Ishikawa (cell line): ENCODE data around the gene AP3B1.
A peak's percentile ranks its signal among the peaks of the same experiment; 100 is the strongest.

Source experiments
- CEBPB ChIP-seq: IDR thresholded peaks from 2 replicates; pipeline ENCODE4 v1.6.1; 2012
- CREB1 ChIP-seq: IDR thresholded peaks from 2 replicates; pipeline ENCODE4 v1.6.1; 2012; ENCODE audit warnings: low read depth
- EGR1 ChIP-seq: IDR thresholded peaks from 2 replicates; pipeline ENCODE4 v1.6.1; 2012
- EP300 ChIP-seq: IDR thresholded peaks from 2 replicates; pipeline ENCODE4 v1.6.1; 2012; ENCODE audit warnings: borderline replicate concordance
- FOXM1 ChIP-seq: IDR thresholded peaks from 2 replicates; pipeline ENCODE4 v1.6.1; 2012; ENCODE audit warnings: low read depth, borderline replicate concordance
- NFIC ChIP-seq: IDR thresholded peaks from 2 replicates; pipeline ENCODE4 v1.6.1; 2012
- RAD21 ChIP-seq: IDR thresholded peaks from 2 replicates; pipeline ENCODE4 v1.6.1; 2012; ENCODE audit warnings: low read depth
- TAF1 ChIP-seq: IDR thresholded peaks from 2 replicates; pipeline ENCODE4 v1.6.1; 2012; ENCODE audit warnings: low read depth, mild to moderate bottlenecking
- TCF12 ChIP-seq: IDR thresholded peaks from 2 replicates; pipeline ENCODE4 v1.6.1; 2012; ENCODE audit warnings: low read depth
- TEAD4 ChIP-seq: IDR thresholded peaks from 2 replicates; pipeline ENCODE4 v1.6.1; 2012
- YY1 ChIP-seq: IDR thresholded peaks from 2 replicates; pipeline ENCODE4 v1.6.1; 2012; ENCODE audit warnings: low read depth
- ZBTB7A ChIP-seq: IDR thresholded peaks from 2 replicates; pipeline ENCODE4 v1.6.1; 2012; ENCODE audit warnings: low read depth
- TF ChIP-seq, protein P1 (sequence below): IDR thresholded peaks from 2 replicates; pipeline ENCODE4 v1.6.1; 2012
- TF ChIP-seq, protein P2 (sequence below): IDR thresholded peaks from 2 replicates; pipeline ENCODE4 v1.6.1; 2012; ENCODE audit warnings: low read depth, mild to moderate bottlenecking

DNA sequence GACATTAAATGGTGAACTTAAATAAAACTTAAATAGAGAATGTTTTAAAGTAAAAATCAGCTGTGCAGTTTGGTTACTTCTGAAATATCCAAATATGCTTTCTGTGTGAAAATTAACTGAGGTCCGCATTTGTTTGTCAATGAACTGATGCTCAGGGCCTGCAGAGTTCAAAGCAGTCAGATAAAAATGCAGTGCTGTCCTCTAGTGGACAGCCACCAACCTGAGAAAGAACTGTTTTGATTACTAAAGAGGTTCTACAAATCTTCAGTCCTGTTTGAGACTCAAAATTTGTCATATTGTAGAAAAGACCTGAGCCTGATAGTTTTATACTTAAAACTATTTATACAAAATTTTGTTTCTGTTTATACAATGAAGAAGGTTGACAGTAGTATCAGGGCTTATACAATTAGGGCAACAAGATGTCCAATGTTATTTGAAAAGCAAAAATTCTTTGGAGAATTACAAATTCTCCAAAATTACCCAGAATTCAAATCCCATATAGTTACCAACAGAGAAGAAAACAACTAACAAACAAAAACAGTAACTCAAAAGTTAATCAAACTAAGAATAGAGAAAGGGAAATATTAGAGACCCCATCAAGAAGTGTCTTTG lies 286.0 kb downstream of the AP3B1 start:
- no peak for TF ChIP-seq CREB1
- TF ChIP-seq TAF1 = no peak
- no peak for TF ChIP-seq EGR1
- TF ChIP-seq, protein P1, sequence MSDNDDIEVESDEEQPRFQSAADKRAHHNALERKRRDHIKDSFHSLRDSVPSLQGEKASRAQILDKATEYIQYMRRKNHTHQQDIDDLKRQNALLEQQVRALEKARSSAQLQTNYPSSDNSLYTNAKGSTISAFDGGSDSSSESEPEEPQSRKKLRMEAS = no peak
- TF ChIP-seq EP300 = no peak
- no peak for TF ChIP-seq CEBPB
- TF ChIP-seq, protein P2, sequence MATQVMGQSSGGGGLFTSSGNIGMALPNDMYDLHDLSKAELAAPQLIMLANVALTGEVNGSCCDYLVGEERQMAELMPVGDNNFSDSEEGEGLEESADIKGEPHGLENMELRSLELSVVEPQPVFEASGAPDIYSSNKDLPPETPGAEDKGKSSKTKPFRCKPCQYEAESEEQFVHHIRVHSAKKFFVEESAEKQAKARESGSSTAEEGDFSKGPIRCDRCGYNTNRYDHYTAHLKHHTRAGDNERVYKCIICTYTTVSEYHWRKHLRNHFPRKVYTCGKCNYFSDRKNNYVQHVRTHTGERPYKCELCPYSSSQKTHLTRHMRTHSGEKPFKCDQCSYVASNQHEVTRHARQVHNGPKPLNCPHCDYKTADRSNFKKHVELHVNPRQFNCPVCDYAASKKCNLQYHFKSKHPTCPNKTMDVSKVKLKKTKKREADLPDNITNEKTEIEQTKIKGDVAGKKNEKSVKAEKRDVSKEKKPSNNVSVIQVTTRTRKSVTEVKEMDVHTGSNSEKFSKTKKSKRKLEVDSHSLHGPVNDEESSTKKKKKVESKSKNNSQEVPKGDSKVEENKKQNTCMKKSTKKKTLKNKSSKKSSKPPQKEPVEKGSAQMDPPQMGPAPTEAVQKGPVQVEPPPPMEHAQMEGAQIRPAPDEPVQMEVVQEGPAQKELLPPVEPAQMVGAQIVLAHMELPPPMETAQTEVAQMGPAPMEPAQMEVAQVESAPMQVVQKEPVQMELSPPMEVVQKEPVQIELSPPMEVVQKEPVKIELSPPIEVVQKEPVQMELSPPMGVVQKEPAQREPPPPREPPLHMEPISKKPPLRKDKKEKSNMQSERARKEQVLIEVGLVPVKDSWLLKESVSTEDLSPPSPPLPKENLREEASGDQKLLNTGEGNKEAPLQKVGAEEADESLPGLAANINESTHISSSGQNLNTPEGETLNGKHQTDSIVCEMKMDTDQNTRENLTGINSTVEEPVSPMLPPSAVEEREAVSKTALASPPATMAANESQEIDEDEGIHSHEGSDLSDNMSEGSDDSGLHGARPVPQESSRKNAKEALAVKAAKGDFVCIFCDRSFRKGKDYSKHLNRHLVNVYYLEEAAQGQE = no peak
- TF ChIP-seq RAD21 = peak; percentile 74
- no peak for TF ChIP-seq FOXM1
- TF ChIP-seq NFIC = no peak
- no peak for TF ChIP-seq YY1
- TF ChIP-seq TCF12 = no peak
- TF ChIP-seq TEAD4 = no peak
- TF ChIP-seq ZBTB7A = no peak
